ENCODE measurements around the gene IL36B. TPM values are rescaled to one million over a fixed set of nuclear protein-coding genes. Genes with fewer than 3 reads are reported as not detected.

IL36B gene
- total RNA-seq, 1 donor from 2014 or later = not detected

Other genes starting within 250 kb of the IL36B start
- 0.33 and 0.92 TPM in 2 replicates for gene IL1B, start 216.1 kb downstream of the IL36B start, total RNA-seq
- not detected in 2 replicates for gene IL37, start 141.7 kb downstream of the IL36B start, total RNA-seq
- not detected in 2 replicates for gene IL36G, start 74.9 kb downstream of the IL36B start, total RNA-seq
- gene IL36A, start 47.4 kb downstream of the IL36B start, total RNA-seq = 0.23 TPM in 1 of 2 replicates, not detected in the other
- not detected in 2 replicates for gene IL36RN, start 6.3 kb upstream of the IL36B start, total RNA-seq
- not detected in 2 replicates for gene IL1F10, start 15.1 kb upstream of the IL36B start, total RNA-seq
- gene IL1RN, start 74.7 kb upstream of the IL36B start, total RNA-seq = 3.0 and 3.3 TPM in 2 replicates
- gene PSD4, start 121.1 kb upstream of the IL36B start, total RNA-seq = 268 and 278 TPM in 2 replicates
- gene PAX8, start 226.1 kb upstream of the IL36B start, total RNA-seq = 0.45 and 0.77 TPM in 2 replicates

All from activated CD4-positive, alpha-beta T cell treated with anti-CD3 and anti-CD28 coated beads, Interleukin-2, amount 10 ng/mL, durations not matched to agents 24 days and 14 days (primary cell).